Measurements from ENCODE around the gene FN1.

The FN1 gene

DNA sequence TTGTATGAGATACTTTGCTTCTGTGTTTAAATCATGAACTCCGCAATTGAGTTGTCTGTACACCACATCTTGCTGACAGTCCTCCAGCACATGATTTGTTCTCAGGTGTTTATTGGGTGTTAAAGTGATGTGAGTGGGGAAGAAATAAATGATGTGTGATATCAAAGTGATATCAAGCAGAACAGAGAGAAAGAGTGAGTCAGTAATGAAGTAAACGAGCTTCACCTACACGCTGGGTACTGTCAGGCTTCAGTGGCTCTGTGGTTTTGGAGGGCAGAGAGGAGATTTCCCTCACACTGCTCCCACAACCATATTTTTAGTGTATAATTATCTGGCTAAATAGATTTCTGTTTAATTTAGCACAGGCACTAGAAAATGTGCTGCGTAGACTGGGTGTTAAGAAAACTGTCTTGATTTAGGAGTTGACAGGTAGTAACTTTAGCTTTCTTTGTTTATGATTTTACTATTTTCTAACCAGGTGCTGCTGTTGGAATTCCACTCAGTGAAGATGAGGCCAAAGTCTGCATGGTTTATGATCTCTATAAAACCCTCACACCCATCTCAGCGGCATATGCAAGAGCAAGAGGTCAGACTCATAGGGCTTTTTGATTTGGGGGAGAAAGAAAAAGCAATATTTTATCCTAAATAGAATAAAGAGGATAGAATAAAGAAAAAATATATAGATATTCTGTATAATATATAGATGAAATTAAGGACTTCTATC is 102.8 kb downstream of the FN1 start:
- peaks cover 92% of the 10 kb centered on the region for H3K36me3 ChIP-seq (ENCODE audit: low read depth)
- no peak overlapping the region for H3K4me3 ChIP-seq (ENCODE audit: severe bottlenecking)
- H3K4me1 ChIP-seq (ENCODE audit: insufficient read depth, poor library complexity, severe bottlenecking): no peaks in the 10 kb centered on the region
- TF ChIP-seq, protein P1, sequence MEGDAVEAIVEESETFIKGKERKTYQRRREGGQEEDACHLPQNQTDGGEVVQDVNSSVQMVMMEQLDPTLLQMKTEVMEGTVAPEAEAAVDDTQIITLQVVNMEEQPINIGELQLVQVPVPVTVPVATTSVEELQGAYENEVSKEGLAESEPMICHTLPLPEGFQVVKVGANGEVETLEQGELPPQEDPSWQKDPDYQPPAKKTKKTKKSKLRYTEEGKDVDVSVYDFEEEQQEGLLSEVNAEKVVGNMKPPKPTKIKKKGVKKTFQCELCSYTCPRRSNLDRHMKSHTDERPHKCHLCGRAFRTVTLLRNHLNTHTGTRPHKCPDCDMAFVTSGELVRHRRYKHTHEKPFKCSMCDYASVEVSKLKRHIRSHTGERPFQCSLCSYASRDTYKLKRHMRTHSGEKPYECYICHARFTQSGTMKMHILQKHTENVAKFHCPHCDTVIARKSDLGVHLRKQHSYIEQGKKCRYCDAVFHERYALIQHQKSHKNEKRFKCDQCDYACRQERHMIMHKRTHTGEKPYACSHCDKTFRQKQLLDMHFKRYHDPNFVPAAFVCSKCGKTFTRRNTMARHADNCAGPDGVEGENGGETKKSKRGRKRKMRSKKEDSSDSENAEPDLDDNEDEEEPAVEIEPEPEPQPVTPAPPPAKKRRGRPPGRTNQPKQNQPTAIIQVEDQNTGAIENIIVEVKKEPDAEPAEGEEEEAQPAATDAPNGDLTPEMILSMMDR (IDR thresholded peaks at IDR 0.05; ENCODE audit: poor library complexity, severe bottlenecking): no peak
- H3K9me3 ChIP-seq (ENCODE audit: severe bottlenecking): no peaks in the 10 kb centered on the region
- no peaks in the 10 kb centered on the region for H3K27me3 ChIP-seq (ENCODE audit: insufficient read depth, poor library complexity, severe bottlenecking)
- ATAC-seq (ENCODE audit: low read depth) (no peak), DNase-seq (ENCODE audit: low spot score) (no peak)
- no peak overlapping the region for H3K27ac ChIP-seq (ENCODE audit: poor library complexity, severe bottlenecking)

- ATAC-seq (ENCODE audit: low read depth) (no peak), DNase-seq (ENCODE audit: low spot score) (no peak)
- H3K27me3 ChIP-seq (ENCODE audit: insufficient read depth, poor library complexity, severe bottlenecking): no peaks in the 10 kb centered on the region
- no peak overlapping the region for H3K4me3 ChIP-seq (ENCODE audit: severe bottlenecking)
- TF ChIP-seq, protein P1 (IDR thresholded peaks at IDR 0.05; ENCODE audit: poor library complexity, severe bottlenecking): no peak
- H3K4me1 ChIP-seq (ENCODE audit: insufficient read depth, poor library complexity, severe bottlenecking): peaks cover 5% of the 10 kb centered on the region
- peaks cover 93% of the 10 kb centered on the region for H3K36me3 ChIP-seq (ENCODE audit: low read depth)
- H3K9me3 ChIP-seq (ENCODE audit: severe bottlenecking): no peaks in the 10 kb centered on the region
- H3K27ac ChIP-seq (ENCODE audit: poor library complexity, severe bottlenecking): no peak overlapping the region
Observed at GRCh38 chr2:215328066-215328465, 107.8 kb downstream of the FN1 start.

- H3K36me3 ChIP-seq (ENCODE audit: low read depth): peaks cover 94% of the 10 kb centered on the region
- DNase-seq (ENCODE audit: low spot score): no peak
- H3K9me3 ChIP-seq (ENCODE audit: severe bottlenecking): no peaks in the 10 kb centered on the region
- TF ChIP-seq, protein P1 (IDR thresholded peaks at IDR 0.05; ENCODE audit: poor library complexity, severe bottlenecking): no peak
- H3K27me3 ChIP-seq (ENCODE audit: insufficient read depth, poor library complexity, severe bottlenecking): no peaks in the 10 kb centered on the region
- peaks cover 5% of the 10 kb centered on the region for H3K4me1 ChIP-seq (ENCODE audit: insufficient read depth, poor library complexity, severe bottlenecking)
- no peak overlapping the region for H3K4me3 ChIP-seq (ENCODE audit: severe bottlenecking)
- no peak overlapping the region for H3K27ac ChIP-seq (ENCODE audit: poor library complexity, severe bottlenecking)
- ATAC-seq (ENCODE audit: low read depth): no peak
Observed at GRCh38 chr2:215324811-215325210, 111.1 kb downstream of the FN1 start.

DNA sequence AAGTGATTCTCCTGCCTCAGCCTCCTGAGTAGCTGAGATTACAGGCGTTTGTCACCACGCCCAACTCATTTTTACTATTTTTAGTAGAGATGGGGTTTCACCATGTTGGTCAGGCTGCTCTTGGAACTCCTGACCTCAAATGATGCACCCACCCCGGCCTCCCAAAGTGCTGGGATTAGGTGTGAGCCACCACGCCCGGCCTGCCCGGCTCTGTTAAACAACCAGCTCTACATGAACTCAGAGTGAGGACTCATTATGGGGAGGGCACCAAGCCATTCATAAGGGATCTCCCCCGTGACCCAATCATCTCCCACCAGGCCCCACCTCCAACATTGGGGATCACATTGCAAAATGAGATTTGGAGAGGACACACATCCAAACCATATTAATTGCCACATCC is 115.2 kb downstream of the FN1 start:
- DNase-seq (ENCODE audit: low spot score) (no peak), ATAC-seq (ENCODE audit: low read depth) (no peak)
- TF ChIP-seq, protein P1 (IDR thresholded peaks at IDR 0.05; ENCODE audit: poor library complexity, severe bottlenecking): no peak
- peaks cover 5% of the 10 kb centered on the region for H3K4me1 ChIP-seq (ENCODE audit: insufficient read depth, poor library complexity, severe bottlenecking)
- no peaks in the 10 kb centered on the region for H3K9me3 ChIP-seq (ENCODE audit: severe bottlenecking)
- H3K36me3 ChIP-seq (ENCODE audit: low read depth): peaks cover 99% of the 10 kb centered on the region
- H3K27me3 ChIP-seq (ENCODE audit: insufficient read depth, poor library complexity, severe bottlenecking): no peaks in the 10 kb centered on the region
- H3K27ac ChIP-seq (ENCODE audit: poor library complexity, severe bottlenecking): no peak overlapping the region
- H3K4me3 ChIP-seq (ENCODE audit: severe bottlenecking): no peak overlapping the region

- Histone ChIP-seq H3K9me3 (ENCODE audit: severe bottlenecking) (no peaks in the 10 kb centered on the region), H3K27ac (ENCODE audit: poor library complexity, severe bottlenecking) (no peak overlapping the region), H3K27me3 (ENCODE audit: insufficient read depth, poor library complexity, severe bottlenecking) (no peaks in the 10 kb centered on the region), H3K4me1 (ENCODE audit: insufficient read depth, poor library complexity, severe bottlenecking) (peaks cover 5% of the 10 kb centered on the region), H3K36me3 (ENCODE audit: low read depth) (peaks cover 98% of the 10 kb centered on the region), H3K4me3 (ENCODE audit: severe bottlenecking) (no peak overlapping the region)
- ATAC-seq (ENCODE audit: low read depth) (no peak), DNase-seq (ENCODE audit: low spot score) (no peak)
- TF ChIP-seq, protein P1 (IDR thresholded peaks at IDR 0.05; ENCODE audit: poor library complexity, severe bottlenecking): no peak
Observed at GRCh38 chr2:215320102-215320501, 115.8 kb downstream of the FN1 start.
